Stimulated activated CD8-positive, alpha-beta memory T cell treated with anti-CD3 and anti-CD28 coated beads, Interleukin-4, amount 100 ng/mL, for 24 hours (primary cell): ENCODE results near the gene KCNC1.

Source experiments
- DNase-seq: peaks from one replicate; pipeline ENCODE4 v3.0.0-alpha.2; 2020; ENCODE audit warnings: low read depth

Gene KCNC1

GRCh38 chr11:17822401-17822781, 87.8 kb downstream of the KCNC1 start:
- DNase-seq = no peak

- DNase-seq = no peak
These were observed 92.4 kb downstream of the KCNC1 start for GRCh38 chr11:17827006-17827405.

- no peak for DNase-seq
These were observed 93.8 kb downstream of the KCNC1 start for GRCh38 chr11:17828311-17828751.

GRCh38 chr11:17831228-17831627, 96.6 kb downstream of the KCNC1 start:
- DNase-seq = no peak

- no peak for DNase-seq
These were observed 97.3 kb downstream of the KCNC1 start for GRCh38 chr11:17831883-17832282.
